Mesenteric fat pad (tissue), 1 donor: ENCODE measurements around the gene CCN5. TPM values are rescaled to one million over a fixed set of nuclear protein-coding genes. Genes with fewer than 3 reads are reported as not detected.

ENCODE experiments used
- total RNA-seq: library from RNA; stranded (reverse); fragmentation: NEBNext Ultra II Directional; extraction: Animal tissue kit (Norgen Biotek cat#: 25700); gene quantifications from one replicate; pipeline ENCODE4 v1.2.1, GENCODE V29; 2021
- donor health status: DM: yes; HTN: yes; CAD: no.

The CCN5 gene
- total RNA-seq, 1 donor from 2014 or later: 51.5 TPM

Other genes with a start within 250 kb of the CCN5 start
- 19.8 TPM for gene TTPAL, start 239.5 kb upstream of the CCN5 start, total RNA-seq
- gene SERINC3, start 193.3 kb upstream of the CCN5 start, total RNA-seq: 123 TPM
- 50.1 TPM for gene PKIG, start 132.8 kb upstream of the CCN5 start, total RNA-seq
- gene ADA, start 63.7 kb upstream of the CCN5 start, total RNA-seq: 12.2 TPM
- 3.1 TPM for gene KCNK15, start 30.5 kb downstream of the CCN5 start, total RNA-seq
- 0.29 TPM for gene RIMS4, start 95.2 kb downstream of the CCN5 start, total RNA-seq
- gene YWHAB, start 170.3 kb downstream of the CCN5 start, total RNA-seq: 182 TPM
- gene PABPC1L, start 194.7 kb downstream of the CCN5 start, total RNA-seq: 10.1 TPM
- 9.1 TPM for gene TOMM34, start 245.0 kb downstream of the CCN5 start, total RNA-seq